Panc1 (cell line): Measurements from ENCODE around the gene RBP5. TPM values are rescaled to one million over a fixed set of nuclear protein-coding genes. Genes with fewer than 3 reads are reported as not detected.

ENCODE experiments used
- ATAC-seq: fragments of 200-7000 bp; cut with Tn5 transposase; 2 replicates; pipeline ENCODE4 v1.9.1; 2020; ENCODE audit warnings: mild to moderate bottlenecking, moderate library complexity
- BruUV-seq: library from RNA; stranded (reverse); fragments of 400-500 nt; replicated peaks from 2 replicates; lab custom pipeline; 2021; lab: Mats Ljungman, UMichigan
- CTCF ChIA-PET: fragments of 300-600 bp; sonication (Branson Sonifier 250); formaldehyde crosslinking; loops from one replicate; lab custom pipeline; 2022; ENCODE audit warnings: antibody characterized with exemption; lab: Charles Lee
- POLR2A ChIA-PET: fragments of 300-600 bp; sonication (Branson Sonifier 250); formaldehyde crosslinking; loops from one replicate; lab custom pipeline; 2022; ENCODE audit warnings: antibody characterized with exemption; lab: Charles Lee
- DNase-seq: peaks from one replicate; pipeline ENCODE4 v3.0.0-alpha.2; 2010; ENCODE audit warnings: low read depth, low spot score
- H3K27ac ChIP-seq: 2 replicates; pipeline ENCODE4 v1.5.1; 2011; ENCODE audit warnings: mild to moderate bottlenecking, low read length, inconsistent platforms
- H3K27me3 ChIP-seq: fragments of 200-500 bp; sonication (Bioruptor generic); 2 replicates; pipeline ENCODE4 v1.6.0; 2014; ENCODE audit warnings: low read length, inconsistent platforms; ENCODE audit not compliant: control insufficient read depth, insufficient read depth
- H3K36me3 ChIP-seq: fragments of 200-500 bp; sonication (Bioruptor generic); 2 replicates; pipeline ENCODE4 v1.5.1; 2014; ENCODE audit warnings: inconsistent platforms, mild to moderate bottlenecking, low read length, moderate library complexity; ENCODE audit not compliant: control insufficient read depth, insufficient read depth
- H3K4me1 ChIP-seq: 2 replicates; pipeline ENCODE4 v1.5.1; 2011; ENCODE audit warnings: inconsistent platforms, mild to moderate bottlenecking, low read length, moderate library complexity; ENCODE audit not compliant: control insufficient read depth, insufficient read depth
- H3K4me3 ChIP-seq, 2 experiments: 2 replicates each; pipeline ENCODE4 v1.5.1; 2011 to 2012; ENCODE audit warnings: low read depth in 2 of 2, low read length in 2 of 2, mild to moderate bottlenecking in 2 of 2, inconsistent platforms in 1 of 2, moderate library complexity in 1 of 2
- H3K9me3 ChIP-seq: fragments of 200-500 bp; sonication (Bioruptor generic); 2 replicates; pipeline ENCODE4 v1.5.1; 2014; ENCODE audit warnings: low read depth, mild to moderate bottlenecking, inconsistent platforms, low read length, moderate library complexity; ENCODE audit not compliant: control insufficient read depth, insufficient read depth
- CTCF ChIP-seq: fragments of 450-650 bp; IDR thresholded peaks from 2 replicates; pipeline ENCODE4 v1.5.1; 2017; ENCODE audit warnings: mild to moderate bottlenecking
- POLR2AphosphoS5 ChIP-seq: IDR thresholded peaks from 2 replicates; pipeline ENCODE4 v1.6.1; 2012; ENCODE audit warnings: mild to moderate bottlenecking, low read depth, low read length, moderate library complexity
- REST ChIP-seq, 2 experiments: IDR thresholded peaks; 2 replicates each; pipeline ENCODE4 v1.6.1; 2011 to 2012; ENCODE audit warnings: low read depth in 2 of 2, control low read depth in 1 of 2, low read length in 1 of 2, mild to moderate bottlenecking in 1 of 2, moderate library complexity in 1 of 2; ENCODE audit not compliant: insufficient read depth in 1 of 2
- SIN3A ChIP-seq: IDR thresholded peaks from 2 replicates; pipeline ENCODE4 v1.6.1; 2012; ENCODE audit warnings: low read depth, mild to moderate bottlenecking, low read length, moderate library complexity, borderline replicate concordance; ENCODE audit not compliant: insufficient read depth
- TCF7L2 ChIP-seq: IDR thresholded peaks from 2 replicates; pipeline ENCODE4 v1.6.1; 2011; ENCODE audit warnings: mild to moderate bottlenecking, low read depth, low read length, inconsistent platforms
- in situ Hi-C: cut with HindIII; loops from 2 replicates; pipeline ENCODE4 v1.10.0; 2016; ENCODE audit warnings: low sequenced_read_pairs, low pct_unique_long_range_greater_than_20kb
- intact Hi-C: fragments of 100-400 bp; cut with micrococcal nuclease; formaldehyde crosslinking; loops from one replicate; pipeline ENCODE4 v1.10.0; 2022; ENCODE audit not compliant: unreplicated experiment
- total RNA-seq: library from RNA; stranded (reverse); gene quantifications from one replicate; pipeline ENCODE4 v1.2.1, GENCODE V29; 2021; ENCODE audit not compliant: unreplicated experiment

RBP5 gene
- total RNA-seq, 1 experiment from 2014 or later: not detected

GRCh38 chr12:7089196-7089871, 39.4 kb downstream of the RBP5 start:
- ChIA-PET POLR2A (no interaction called here), CTCF (no interaction called here)
- no peaks in the 10 kb centered on the region for H3K36me3 ChIP-seq
- no peak overlapping the region for H3K4me3 ChIP-seq
- intact Hi-C loops: no loop called here
- no peaks in the 10 kb centered on the region for H3K9me3 ChIP-seq
- no peak for DNase-seq
- in situ Hi-C loops: no loop called here
- no peaks in the 10 kb centered on the region for H3K27me3 ChIP-seq
- H3K27ac ChIP-seq: no peak overlapping the region
- TF ChIP-seq POLR2AphosphoS5 (no peak), CTCF (no peak), TCF7L2 (no peak), REST (IDR thresholded peaks at IDR 0.05; ENCODE audit: insufficient read depth in 1 of 2, low read depth in 2 of 2, low read length in 1 of 2) (no peak), SIN3A (no peak)
- ATAC-seq: no peak
- H3K4me1 ChIP-seq: no peaks in the 10 kb centered on the region
- no TSS peak for BruUV-seq

GRCh38 chr12:7083125-7083524, 45.6 kb downstream of the RBP5 start:
- Histone ChIP-seq H3K9me3 (no peaks in the 10 kb centered on the region), H3K27me3 (no peaks in the 10 kb centered on the region), H3K27ac (no peak overlapping the region), H3K4me1 (no peaks in the 10 kb centered on the region), H3K36me3 (no peaks in the 10 kb centered on the region), H3K4me3 (no peak overlapping the region)
- intact Hi-C loops: no loop called here
- BruUV-seq: no TSS peak
- ChIA-PET POLR2A (no interaction called here), CTCF (no interaction called here)
- no peak for TF ChIP-seq POLR2AphosphoS5
- ATAC-seq (no peak), DNase-seq (no peak)
- in situ Hi-C loops: no loop called here

GRCh38 chr12:7081037-7081436, 47.7 kb downstream of the RBP5 start:
- Histone ChIP-seq H3K4me3 (no peak overlapping the region), H3K27ac (no peak overlapping the region), H3K9me3 (no peaks in the 10 kb centered on the region), H3K27me3 (no peaks in the 10 kb centered on the region), H3K4me1 (no peaks in the 10 kb centered on the region), H3K36me3 (no peaks in the 10 kb centered on the region)
- DNase-seq: no peak
- POLR2A ChIA-PET: no interaction called here
- CTCF ChIA-PET: no interaction called here
- TF ChIP-seq CTCF: no peak
- TF ChIP-seq REST (IDR thresholded peaks at IDR 0.05; ENCODE audit: insufficient read depth in 1 of 2, low read depth in 2 of 2, low read length in 1 of 2): no peak
- no peak for TF ChIP-seq POLR2AphosphoS5
- no peak for TF ChIP-seq TCF7L2
- ATAC-seq: no peak
- in situ Hi-C loops: no loop called here
- no TSS peak for BruUV-seq
- intact Hi-C loops: no loop called here
